Endothelial cell of umbilical vein (primary cell): ENCODE measurements around the gene SLC5A11. TPM values are rescaled to one million over a fixed set of nuclear protein-coding genes. Genes with fewer than 3 reads are reported as not detected.

Experiments
- BruUV-seq: library from RNA; stranded (reverse); fragments of 400-500 nt; replicated peaks from 2 replicates; lab custom pipeline; 2021; lab: Mats Ljungman, UMichigan
- CTCF ChIA-PET: fragments of 300-600, 350-600 bp; sonication (Branson Sonifier 250); formaldehyde crosslinking; loops from one replicate; lab custom pipeline; 2021; ENCODE audit warnings: antibody characterized with exemption, inconsistent platforms; lab: Charles Lee
- POLR2A ChIA-PET: fragments of 300-600, 350-600 bp; sonication (Branson Sonifier 250); formaldehyde crosslinking; loops from one replicate; lab custom pipeline; 2021; ENCODE audit warnings: antibody characterized with exemption, inconsistent platforms; lab: Charles Lee
- DNase-seq: peaks from one replicate; pipeline ENCODE4 v3.0.0-alpha.2; 2011; ENCODE audit warnings: low read depth, low spot score
- FAIRE-seq: peaks from 2 replicates; lab custom pipeline; 2011; peaks lifted over from hg19 to GRCh38; lab: Jason Lieb, UNC
- H2AFZ ChIP-seq: 2 replicates; pipeline ENCODE4 v1.6.0; 2012; ENCODE audit warnings: low read depth, low read length, control low read depth, inconsistent platforms
- H3K27ac ChIP-seq: 2 replicates; pipeline ENCODE4 v1.5.1; 2011; ENCODE audit warnings: low read depth, mild to moderate bottlenecking, control low read depth, low read length, moderate library complexity; ENCODE audit not compliant: insufficient read depth
- H3K27me3 ChIP-seq, 2 experiments: 2 replicates each; pipeline versions ENCODE4 v1.6.0 to v1.6.1; 2011; ENCODE audit warnings: low read length in 2 of 2, mixed read lengths in 1 of 2; ENCODE audit not compliant: control insufficient read depth in 2 of 2, insufficient read depth in 2 of 2
- H3K36me3 ChIP-seq, 2 experiments: 2 replicates in 1 of 2; 3 replicates in 1 of 2; pipeline ENCODE4 v1.5.1; 2011; ENCODE audit warnings: low read length in 2 of 2, mild to moderate bottlenecking in 1 of 2, moderate library complexity in 1 of 2; ENCODE audit not compliant: control insufficient read depth in 2 of 2, insufficient read depth in 2 of 2; ENCODE audit errors: extremely low read depth in 1 of 2
- H3K4me1 ChIP-seq: 3 replicates; pipeline ENCODE4 v1.5.1; 2011; ENCODE audit warnings: mild to moderate bottlenecking, low read length; ENCODE audit not compliant: control insufficient read depth, insufficient read depth; ENCODE audit errors: extremely low read depth
- H3K4me2 ChIP-seq: 2 replicates; pipeline ENCODE4 v1.6.1; 2011; ENCODE audit warnings: low read length, control low read depth, mixed read lengths; ENCODE audit not compliant: insufficient read depth
- H3K4me3 ChIP-seq, 3 experiments: fragments of 200-600 bp in 1 of 3; sonication (generic), shearing (Covaris generic) in 1 of 3; replicated peaks in 1 of 3; 2 replicates each; pipeline ENCODE4 v1.5.1; 2011 to 2016; ENCODE audit warnings: control low read depth in 3 of 3, low read length in 3 of 3, mild to moderate bottlenecking in 2 of 3, inconsistent platforms in 1 of 3, low read depth in 1 of 3, moderate library complexity in 1 of 3; ENCODE audit not compliant: insufficient read depth in 1 of 3
- H3K79me2 ChIP-seq: 2 replicates; pipeline ENCODE4 v1.6.0; 2012; ENCODE audit warnings: low read length, inconsistent platforms; ENCODE audit not compliant: control insufficient read depth, insufficient read depth
- H3K9ac ChIP-seq: replicated peaks from 2 replicates; pipeline ENCODE3; 2011; ENCODE audit warnings: low read length, control low read depth; ENCODE audit not compliant: insufficient read depth; ENCODE audit errors: extremely low read depth
- H3K9me1 ChIP-seq: replicated peaks from 3 replicates; pipeline ENCODE4 v1.6.0; 2011; ENCODE audit warnings: mild to moderate bottlenecking, low read length; ENCODE audit not compliant: control insufficient read depth, insufficient read depth; ENCODE audit errors: extremely low read depth
- H3K9me3 ChIP-seq: replicated peaks from 2 replicates; pipeline ENCODE4 v1.5.1; 2012; ENCODE audit warnings: low read length, inconsistent platforms; ENCODE audit not compliant: control insufficient read depth, insufficient read depth
- H4K20me1 ChIP-seq: replicated peaks from 2 replicates; pipeline ENCODE3; 2011; ENCODE audit warnings: mild to moderate bottlenecking, low read length; ENCODE audit not compliant: control insufficient read depth, insufficient read depth; ENCODE audit errors: extremely low read depth
- EZH2 ChIP-seq: IDR thresholded peaks from 2 replicates; pipeline ENCODE4 v1.6.1; 2012; ENCODE audit warnings: borderline replicate concordance, low read depth, mild to moderate bottlenecking, moderate library complexity, low read length, inconsistent platforms; ENCODE audit not compliant: severe bottlenecking
- FOS ChIP-seq: IDR thresholded peaks from 2 replicates; pipeline ENCODE4 v1.6.1; 2011; ENCODE audit warnings: mild to moderate bottlenecking, low read length, moderate library complexity, borderline replicate concordance; ENCODE audit not compliant: insufficient read depth
- GATA2 ChIP-seq: IDR thresholded peaks from 2 replicates; pipeline ENCODE4 v1.7.0; 2011; ENCODE audit warnings: low read depth, mild to moderate bottlenecking, moderate library complexity, mixed read lengths, low read length; ENCODE audit not compliant: insufficient read length, insufficient read depth
- JUN ChIP-seq: IDR thresholded peaks from 2 replicates; pipeline ENCODE4 v1.6.1; 2011; ENCODE audit warnings: borderline replicate concordance, low read depth; ENCODE audit not compliant: insufficient read length, insufficient read depth
- MYC ChIP-seq: IDR thresholded peaks from one replicate; pipeline ENCODE4 v1.6.1; 2011; ENCODE audit warnings: mild to moderate bottlenecking, low read depth, low read length
- POLR2A ChIP-seq: IDR thresholded peaks from 2 replicates; pipeline ENCODE4 v1.6.1; 2012; ENCODE audit warnings: low read depth, mild to moderate bottlenecking, control low read depth, low read length
- POLR2AphosphoS5 ChIP-seq: IDR thresholded peaks from 2 replicates; pipeline ENCODE4 v1.6.1; 2012; ENCODE audit warnings: low read depth, mild to moderate bottlenecking, control low read depth, low read length, moderate library complexity; ENCODE audit not compliant: insufficient read depth
- dilution Hi-C: fragments of 300-500 bp; cut with MboI; formaldehyde crosslinking; loops from one replicate; pipeline ENCODE4 v1.15.0; 2019; ENCODE audit warnings: low sequenced_read_pairs; ENCODE audit not compliant: extremely low pct_ligation_motif_present
- intact Hi-C: fragments of 100-400 bp; cut with micrococcal nuclease; formaldehyde crosslinking; loops from one replicate; pipeline ENCODE4 v1.10.0; 2022
- polyA plus RNA-seq, 4 experiments: library from polyadenylated mRNA; depleted of rRNA in 3 of 4; stranded (reverse) in 3 of 4; unstranded in 1 of 4; fragments of >200 nt; gene quantifications; 2 replicates each; pipeline versions ENCODE4 v1.2.1 to v1.2.3, GENCODE V29; 2011 to 2012; ENCODE audit warnings: missing spikeins in 1 of 4
- total RNA-seq: library from RNA; stranded (reverse); gene quantifications from 2 replicates; pipeline ENCODE4 v1.2.3, GENCODE V29; 2021
- TF ChIP-seq, protein P1 (sequence below), 2 donors: IDR thresholded peaks; 1 replicate in 1 of 2; 2 replicates in 1 of 2; pipeline ENCODE4 v1.5.1; 2011; ENCODE audit warnings: low read length in 2 of 2, mild to moderate bottlenecking in 2 of 2, moderate library complexity in 2 of 2, control low read depth in 1 of 2, inconsistent platforms in 1 of 2, low read depth in 1 of 2; ENCODE audit not compliant: insufficient read depth in 1 of 2; ENCODE audit errors: extremely low read depth in 1 of 2
- TF ChIP-seq, protein P2 (sequence below): IDR thresholded peaks from 2 replicates; pipeline ENCODE4 v1.6.1; 2011; ENCODE audit not compliant: insufficient read depth, insufficient read length

Gene SLC5A11
- total and polyA plus RNA-seq, 2 donors (not counting 3 experiments of a cell fraction or from before 2014, with no cell fraction given): 0.12 TPM; not detected in 1

DNA sequence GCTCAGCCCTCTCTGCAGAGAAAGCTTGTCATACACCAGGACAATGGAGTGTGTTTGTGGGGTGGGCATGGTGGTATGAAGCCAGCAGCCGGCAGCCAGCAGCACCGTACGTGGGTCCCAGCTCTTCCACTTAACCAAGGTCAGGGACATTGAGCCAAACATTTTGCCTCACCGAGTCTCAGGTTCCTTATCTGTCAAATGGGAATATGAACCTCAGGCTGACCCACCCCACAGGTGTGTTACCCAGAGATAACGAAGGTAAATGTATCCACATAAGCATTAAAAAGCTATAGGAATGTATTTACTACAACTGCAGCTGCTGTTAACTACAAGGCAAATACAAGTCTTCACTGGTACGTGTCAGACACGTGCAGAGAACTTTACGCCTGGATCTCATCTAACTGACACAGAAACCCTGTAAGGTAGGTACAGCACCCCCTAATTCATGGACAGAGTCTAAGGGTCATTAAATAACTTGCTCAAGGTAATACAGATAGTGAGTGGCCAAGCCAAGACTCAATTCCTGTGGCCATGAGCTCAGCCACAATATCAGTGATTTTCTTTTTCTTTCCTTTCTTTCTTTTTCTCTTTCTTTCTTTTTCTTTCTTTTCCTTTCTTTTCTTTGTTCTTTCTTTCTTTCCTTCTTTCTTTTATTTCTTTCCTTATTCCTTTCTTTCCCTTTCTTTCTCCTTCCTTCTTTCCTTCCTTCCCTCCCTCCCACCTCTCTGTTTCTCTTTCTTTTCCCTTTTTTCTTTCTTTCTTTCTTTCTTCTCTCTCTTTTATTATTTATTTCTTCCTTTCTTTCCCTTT, 990 bp downstream of the SLC5A11 start:
- FAIRE-seq (no peak), DNase-seq (no peak)
- Histone ChIP-seq H3K4me3 (no peak overlapping the region), H4K20me1 (no peaks in the 10 kb centered on the region), H3K9me1 (no peaks in the 10 kb centered on the region), H3K4me2 (no peak overlapping the region), H3K36me3 (no peaks in the 10 kb centered on the region), H2AFZ (no peak overlapping the region), H3K79me2 (no peaks in the 10 kb centered on the region), H3K9me3 (no peaks in the 10 kb centered on the region), H3K27me3 (no peaks in the 10 kb centered on the region), H3K9ac (no peak overlapping the region), H3K4me1 (peaks cover 23% of the 10 kb centered on the region), H3K27ac (no peak overlapping the region)
- dilution Hi-C loops: no loop called here
- no TSS peak for BruUV-seq
- TF ChIP-seq GATA2 (no peak), FOS (no peak), EZH2 (no peak), POLR2A (no peak), POLR2AphosphoS5 (no peak), JUN (no peak), MYC (no peak)
- TF ChIP-seq, protein P1, sequence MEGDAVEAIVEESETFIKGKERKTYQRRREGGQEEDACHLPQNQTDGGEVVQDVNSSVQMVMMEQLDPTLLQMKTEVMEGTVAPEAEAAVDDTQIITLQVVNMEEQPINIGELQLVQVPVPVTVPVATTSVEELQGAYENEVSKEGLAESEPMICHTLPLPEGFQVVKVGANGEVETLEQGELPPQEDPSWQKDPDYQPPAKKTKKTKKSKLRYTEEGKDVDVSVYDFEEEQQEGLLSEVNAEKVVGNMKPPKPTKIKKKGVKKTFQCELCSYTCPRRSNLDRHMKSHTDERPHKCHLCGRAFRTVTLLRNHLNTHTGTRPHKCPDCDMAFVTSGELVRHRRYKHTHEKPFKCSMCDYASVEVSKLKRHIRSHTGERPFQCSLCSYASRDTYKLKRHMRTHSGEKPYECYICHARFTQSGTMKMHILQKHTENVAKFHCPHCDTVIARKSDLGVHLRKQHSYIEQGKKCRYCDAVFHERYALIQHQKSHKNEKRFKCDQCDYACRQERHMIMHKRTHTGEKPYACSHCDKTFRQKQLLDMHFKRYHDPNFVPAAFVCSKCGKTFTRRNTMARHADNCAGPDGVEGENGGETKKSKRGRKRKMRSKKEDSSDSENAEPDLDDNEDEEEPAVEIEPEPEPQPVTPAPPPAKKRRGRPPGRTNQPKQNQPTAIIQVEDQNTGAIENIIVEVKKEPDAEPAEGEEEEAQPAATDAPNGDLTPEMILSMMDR (IDR thresholded peaks at IDR 0.05; ENCODE audit: extremely low read depth in 1 of 2, insufficient read depth in 1 of 2, low read depth in 1 of 2, low read length in 2 of 2): no peak
- TF ChIP-seq, protein P2, sequence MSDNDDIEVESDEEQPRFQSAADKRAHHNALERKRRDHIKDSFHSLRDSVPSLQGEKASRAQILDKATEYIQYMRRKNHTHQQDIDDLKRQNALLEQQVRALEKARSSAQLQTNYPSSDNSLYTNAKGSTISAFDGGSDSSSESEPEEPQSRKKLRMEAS: no peak
- CTCF ChIA-PET: interaction anchor here (1.2 kb wide), 1 partner anchor 12 kb away, joined by 4 read pairs; no protein-coding TSS in a partner anchor
- intact Hi-C loops: no loop called here
- POLR2A ChIA-PET: no interaction called here
